GM18519 (cell line): ENCODE results near the gene CALN1.

ENCODE experiments used
- ATAC-seq: cut with Tn5 transposase; IDR thresholded peaks from one replicate; pipeline ENCODE4 v1.9.1; 2021; ENCODE audit warnings: mild to moderate bottlenecking, moderate library complexity; ENCODE audit not compliant: unreplicated experiment, low FRiP score

CALN1 gene

GRCh38 chr7:72334066-72334465 lies 78.1 kb downstream of the CALN1 start:
- no peak for ATAC-seq

- ATAC-seq = no peak
Observed at GRCh38 chr7:72326811-72327210, 85.3 kb downstream of the CALN1 start.

GRCh38 chr7:72326365-72326764 lies 85.8 kb downstream of the CALN1 start:
- ATAC-seq = no peak

GRCh38 chr7:72325561-72325960 lies 86.6 kb downstream of the CALN1 start:
- no peak for ATAC-seq

GRCh38 chr7:72321637-72322036 lies 90.5 kb downstream of the CALN1 start:
- ATAC-seq = no peak

- no peak for ATAC-seq
Observed at GRCh38 chr7:72321081-72321480, 91.1 kb downstream of the CALN1 start.

- no peak for ATAC-seq
Observed at GRCh38 chr7:72317341-72317740, 94.8 kb downstream of the CALN1 start.

- no peak for ATAC-seq
Observed at GRCh38 chr7:72316148-72316547, 96.0 kb downstream of the CALN1 start.

- no peak for ATAC-seq
Observed at GRCh38 chr7:72313906-72314305, 98.2 kb downstream of the CALN1 start.

- ATAC-seq = no peak
Observed at GRCh38 chr7:72310301-72310700, 101.8 kb downstream of the CALN1 start.

GRCh38 chr7:72309476-72309875 lies 102.7 kb downstream of the CALN1 start:
- ATAC-seq = no peak

- ATAC-seq = no peak
Observed at GRCh38 chr7:72308986-72309385, 103.2 kb downstream of the CALN1 start.

GRCh38 chr7:72307566-72307965 lies 104.6 kb downstream of the CALN1 start:
- no peak for ATAC-seq

- ATAC-seq = no peak
Observed at GRCh38 chr7:72298912-72299311, 113.2 kb downstream of the CALN1 start.

- ATAC-seq = no peak
Observed at GRCh38 chr7:72298091-72298490, 114.0 kb downstream of the CALN1 start.

- ATAC-seq = no peak
Observed at GRCh38 chr7:72297636-72298035, 114.5 kb downstream of the CALN1 start.

GRCh38 chr7:72292794-72293193 lies 119.3 kb downstream of the CALN1 start:
- no peak for ATAC-seq

- no peak for ATAC-seq
Observed at GRCh38 chr7:72292118-72292517, 120.0 kb downstream of the CALN1 start.

- no peak for ATAC-seq
Observed at GRCh38 chr7:72286519-72286918, 125.6 kb downstream of the CALN1 start.

- no peak for ATAC-seq
Observed at GRCh38 chr7:72283309-72283708, 128.8 kb downstream of the CALN1 start.

- no peak for ATAC-seq
Observed at GRCh38 chr7:72281308-72281707, 130.8 kb downstream of the CALN1 start.

GRCh38 chr7:72279203-72279602 lies 132.9 kb downstream of the CALN1 start:
- ATAC-seq = no peak

- no peak for ATAC-seq
Observed at GRCh38 chr7:72278550-72278949, 133.6 kb downstream of the CALN1 start.
